Measurements from ENCODE around the gene DGUOK. TPM values are rescaled to one million over a fixed set of nuclear protein-coding genes. Genes with fewer than 3 reads are reported as not detected.

Gene DGUOK
- 100 TPM for total RNA-seq (2021; ENCODE audit: unreplicated experiment)
- polyA plus RNA-seq (2012) = 64.2 and 88.2 TPM in 2 replicates
- Bru-seq, nascent RNA = percentile 95 among the genes with signal in this experiment
- percentile 83 among the genes with signal in this experiment for BruChase-seq, experiment 1, labeled RNA remaining after a 6-hour chase
- BruChase-seq, experiment 2, labeled RNA remaining after a 2-hour chase = percentile 83 among the genes with signal in this experiment
- long read RNA-seq, transcript DGUOK-208 (6 exons, 1,029 nt) = minor isoform, 35 of 117 reads
- long read RNA-seq, transcript DGUOK-202 (5 exons, 880 nt) = minor isoform, 7 of 117 reads
- long read RNA-seq, transcript DGUOK-201 (7 exons, 1,144 nt) = minor isoform, 9 of 117 reads
- long read RNA-seq, transcript DGUOK-203 (4 exons, 703 nt) = major isoform, 37 of 117 reads
- long read RNA-seq, partial matches to known transcripts = 5 of 117 reads
- long read RNA-seq, other reads (novel, unspliced or antisense) = 24 of 117 reads

DNA sequence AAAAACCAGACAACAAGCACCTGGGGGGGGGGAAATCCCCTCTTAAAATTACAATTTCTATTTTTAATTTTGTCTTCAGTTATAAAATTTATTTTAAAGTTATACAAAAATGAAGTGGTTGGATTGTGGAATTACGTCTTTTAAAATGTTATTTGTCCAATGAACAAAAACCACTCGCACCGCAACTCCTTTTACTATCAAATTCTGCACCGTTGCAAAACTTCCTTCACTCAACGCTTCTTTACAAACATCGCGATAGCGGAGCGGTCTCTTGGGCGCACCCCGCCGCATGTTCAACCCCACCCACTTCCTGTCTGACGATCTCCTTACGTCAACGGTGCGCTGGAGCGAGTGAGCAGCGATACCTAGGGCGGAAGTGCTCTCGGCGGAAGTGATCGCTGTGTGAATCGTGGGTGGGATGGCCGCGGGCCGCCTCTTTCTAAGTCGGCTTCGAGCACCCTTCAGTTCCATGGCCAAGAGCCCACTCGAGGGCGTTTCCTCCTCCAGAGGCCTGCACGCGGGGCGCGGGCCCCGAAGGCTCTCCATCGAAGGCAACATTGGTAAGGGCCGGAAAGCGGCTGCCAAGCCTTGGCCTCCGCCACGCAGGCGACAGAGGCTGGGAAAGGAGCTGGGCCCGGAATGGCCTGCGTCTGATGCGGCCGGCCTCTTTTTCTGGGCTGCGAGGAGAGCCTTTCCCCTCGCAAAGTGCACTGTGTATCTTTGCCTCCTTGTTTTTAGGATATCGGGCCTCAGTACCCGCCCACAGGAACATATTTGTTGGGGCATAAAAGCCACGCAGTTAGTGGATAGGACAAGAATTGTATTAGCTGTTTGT lies at the start of gene DGUOK:
TSS of gene DGUOK (plus strand) at position 388 of the 835 bp plus-strand sequence. CDS start at position 419, 31 bp downstream.
- POLR2A ChIA-PET = interaction anchor here (0.7 to 1.7 kb wide), 2 partner anchors 11 to 98 kb away, joined by 3 to 4 read pairs; partner anchors contain the start of gene STAMBP
- intact Hi-C loops (cut with micrococcal nuclease) = loop anchor here (2.0 kb wide), 1 partner anchor 56 kb away; no protein-coding TSS in a partner anchor
- CTCF ChIA-PET = no interaction called here
- TF ChIP-seq, protein P1, sequence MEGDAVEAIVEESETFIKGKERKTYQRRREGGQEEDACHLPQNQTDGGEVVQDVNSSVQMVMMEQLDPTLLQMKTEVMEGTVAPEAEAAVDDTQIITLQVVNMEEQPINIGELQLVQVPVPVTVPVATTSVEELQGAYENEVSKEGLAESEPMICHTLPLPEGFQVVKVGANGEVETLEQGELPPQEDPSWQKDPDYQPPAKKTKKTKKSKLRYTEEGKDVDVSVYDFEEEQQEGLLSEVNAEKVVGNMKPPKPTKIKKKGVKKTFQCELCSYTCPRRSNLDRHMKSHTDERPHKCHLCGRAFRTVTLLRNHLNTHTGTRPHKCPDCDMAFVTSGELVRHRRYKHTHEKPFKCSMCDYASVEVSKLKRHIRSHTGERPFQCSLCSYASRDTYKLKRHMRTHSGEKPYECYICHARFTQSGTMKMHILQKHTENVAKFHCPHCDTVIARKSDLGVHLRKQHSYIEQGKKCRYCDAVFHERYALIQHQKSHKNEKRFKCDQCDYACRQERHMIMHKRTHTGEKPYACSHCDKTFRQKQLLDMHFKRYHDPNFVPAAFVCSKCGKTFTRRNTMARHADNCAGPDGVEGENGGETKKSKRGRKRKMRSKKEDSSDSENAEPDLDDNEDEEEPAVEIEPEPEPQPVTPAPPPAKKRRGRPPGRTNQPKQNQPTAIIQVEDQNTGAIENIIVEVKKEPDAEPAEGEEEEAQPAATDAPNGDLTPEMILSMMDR (IDR thresholded peaks at IDR 0.05 in 2 of 3, conservative IDR thresholded peaks at IDR 0.05 in 1 of 3; ENCODE audit: borderline replicate concordance in 1 of 3, insufficient read depth in 1 of 3, low read depth in 2 of 3, low read length in 2 of 3) = no peak
- TF ChIP-seq FOSL1 (IDR thresholded peaks at IDR 0.05; ENCODE audit: low read depth) = no peak
- TF ChIP-seq, protein P2, sequence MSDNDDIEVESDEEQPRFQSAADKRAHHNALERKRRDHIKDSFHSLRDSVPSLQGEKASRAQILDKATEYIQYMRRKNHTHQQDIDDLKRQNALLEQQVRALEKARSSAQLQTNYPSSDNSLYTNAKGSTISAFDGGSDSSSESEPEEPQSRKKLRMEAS (IDR thresholded peaks at IDR 0.05) = peak; percentile 88
- TF ChIP-seq POLR2AphosphoS5 (IDR thresholded peaks at IDR 0.05; ENCODE audit: low read depth, low read length) = peak; percentile 92
- peak; percentile 89 for TF ChIP-seq ELF1 (IDR thresholded peaks at IDR 0.05; ENCODE audit: borderline replicate concordance, low read depth)
- TF ChIP-seq SRF (IDR thresholded peaks at IDR 0.05; ENCODE audit: low read depth) = peak; percentile 64; the same call in 1 of the 2 replicates
- peak; percentile 79 for TF ChIP-seq EGR1 (IDR thresholded peaks at IDR 0.05; ENCODE audit: low read depth)
- peak; percentile 62 for TF ChIP-seq YY1 (IDR thresholded peaks at IDR 0.05; ENCODE audit: extremely low read depth, insufficient replicate concordance, low read depth, low read length)
- no peak for TF ChIP-seq JUND (IDR thresholded peaks at IDR 0.05)
- TF ChIP-seq, protein P3, sequence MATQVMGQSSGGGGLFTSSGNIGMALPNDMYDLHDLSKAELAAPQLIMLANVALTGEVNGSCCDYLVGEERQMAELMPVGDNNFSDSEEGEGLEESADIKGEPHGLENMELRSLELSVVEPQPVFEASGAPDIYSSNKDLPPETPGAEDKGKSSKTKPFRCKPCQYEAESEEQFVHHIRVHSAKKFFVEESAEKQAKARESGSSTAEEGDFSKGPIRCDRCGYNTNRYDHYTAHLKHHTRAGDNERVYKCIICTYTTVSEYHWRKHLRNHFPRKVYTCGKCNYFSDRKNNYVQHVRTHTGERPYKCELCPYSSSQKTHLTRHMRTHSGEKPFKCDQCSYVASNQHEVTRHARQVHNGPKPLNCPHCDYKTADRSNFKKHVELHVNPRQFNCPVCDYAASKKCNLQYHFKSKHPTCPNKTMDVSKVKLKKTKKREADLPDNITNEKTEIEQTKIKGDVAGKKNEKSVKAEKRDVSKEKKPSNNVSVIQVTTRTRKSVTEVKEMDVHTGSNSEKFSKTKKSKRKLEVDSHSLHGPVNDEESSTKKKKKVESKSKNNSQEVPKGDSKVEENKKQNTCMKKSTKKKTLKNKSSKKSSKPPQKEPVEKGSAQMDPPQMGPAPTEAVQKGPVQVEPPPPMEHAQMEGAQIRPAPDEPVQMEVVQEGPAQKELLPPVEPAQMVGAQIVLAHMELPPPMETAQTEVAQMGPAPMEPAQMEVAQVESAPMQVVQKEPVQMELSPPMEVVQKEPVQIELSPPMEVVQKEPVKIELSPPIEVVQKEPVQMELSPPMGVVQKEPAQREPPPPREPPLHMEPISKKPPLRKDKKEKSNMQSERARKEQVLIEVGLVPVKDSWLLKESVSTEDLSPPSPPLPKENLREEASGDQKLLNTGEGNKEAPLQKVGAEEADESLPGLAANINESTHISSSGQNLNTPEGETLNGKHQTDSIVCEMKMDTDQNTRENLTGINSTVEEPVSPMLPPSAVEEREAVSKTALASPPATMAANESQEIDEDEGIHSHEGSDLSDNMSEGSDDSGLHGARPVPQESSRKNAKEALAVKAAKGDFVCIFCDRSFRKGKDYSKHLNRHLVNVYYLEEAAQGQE (IDR thresholded peaks at IDR 0.05; ENCODE audit: low read depth) = no peak
- TF ChIP-seq, protein P4, sequence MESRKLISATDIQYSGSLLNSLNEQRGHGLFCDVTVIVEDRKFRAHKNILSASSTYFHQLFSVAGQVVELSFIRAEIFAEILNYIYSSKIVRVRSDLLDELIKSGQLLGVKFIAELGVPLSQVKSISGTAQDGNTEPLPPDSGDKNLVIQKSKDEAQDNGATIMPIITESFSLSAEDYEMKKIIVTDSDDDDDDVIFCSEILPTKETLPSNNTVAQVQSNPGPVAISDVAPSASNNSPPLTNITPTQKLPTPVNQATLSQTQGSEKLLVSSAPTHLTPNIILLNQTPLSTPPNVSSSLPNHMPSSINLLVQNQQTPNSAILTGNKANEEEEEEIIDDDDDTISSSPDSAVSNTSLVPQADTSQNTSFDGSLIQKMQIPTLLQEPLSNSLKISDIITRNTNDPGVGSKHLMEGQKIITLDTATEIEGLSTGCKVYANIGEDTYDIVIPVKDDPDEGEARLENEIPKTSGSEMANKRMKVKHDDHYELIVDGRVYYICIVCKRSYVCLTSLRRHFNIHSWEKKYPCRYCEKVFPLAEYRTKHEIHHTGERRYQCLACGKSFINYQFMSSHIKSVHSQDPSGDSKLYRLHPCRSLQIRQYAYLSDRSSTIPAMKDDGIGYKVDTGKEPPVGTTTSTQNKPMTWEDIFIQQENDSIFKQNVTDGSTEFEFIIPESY (IDR thresholded peaks at IDR 0.05; ENCODE audit: extremely low read depth, insufficient replicate concordance, low read length) = peak; percentile 96
- TF ChIP-seq SIN3A (IDR thresholded peaks at IDR 0.05; ENCODE audit: low read depth) = peak; percentile 66
- no peak for TF ChIP-seq TCF7L2 (IDR thresholded peaks at IDR 0.05; ENCODE audit: borderline replicate concordance, extremely low read depth, insufficient read depth, insufficient read length)
- peak; percentile 81 for TF ChIP-seq CBX3 (IDR thresholded peaks at IDR 0.05; ENCODE audit: low read depth)
- TF ChIP-seq SP1 (IDR thresholded peaks at IDR 0.05; ENCODE audit: low read depth) = peak; percentile 85
- peak; percentile 97 for TF ChIP-seq ZFX (IDR thresholded peaks at IDR 0.05)

More for the DNA sequence above, at the start of gene DGUOK:
- no TSS peak for BruUV-seq (replicated peaks)
- ATAC-seq = peak; percentile 99
- Histone ChIP-seq H3K4me2 (ENCODE audit: low read length) (peak within 1 kb of the TSS; percentile 82), H3K4me3 (replicated peaks in 1 of 2; ENCODE audit: low read depth in 1 of 2, low read length in 2 of 2) (peak within 1 kb of the TSS; percentile 89 to 90), H3K27ac (ENCODE audit: low read depth, low read length) (peak within 1 kb of the TSS; percentile 62), H3K79me2 (ENCODE audit: insufficient read depth, low read length) (peaks cover 49% of the 10 kb centered on the region), H3K27me3 (ENCODE audit: insufficient read depth, low read length) (no peaks in the 10 kb centered on the region), H4K20me1 (ENCODE audit: insufficient read depth) (peaks cover 4% of the 10 kb centered on the region; the same call in 1 of the 2 replicates), H3K9ac (ENCODE audit: low read length) (peak within 1 kb of the TSS; percentile 96), H3K9me3 (ENCODE audit: control insufficient read depth in 1 of 2, insufficient read depth in 1 of 2, low read depth in 1 of 2, low read length in 2 of 2) (no peaks in the 10 kb centered on the region), H2AFZ (ENCODE audit: low read depth, low read length, poor library complexity, severe bottlenecking) (no peak within 1 kb of the TSS), H3K9me2 (ENCODE audit: insufficient read depth) (no peaks in the 10 kb centered on the region), H3K36me3 (ENCODE audit: control insufficient read depth in 1 of 2, insufficient read depth in 2 of 2, low read length in 2 of 2) (peaks cover 0 to 2% of the 10 kb centered on the region in 2 experiments; a peak in 2 of 4 replicates), H3K4me1 (ENCODE audit: control insufficient read depth in 1 of 2, insufficient read depth in 2 of 2, low read length in 2 of 2) (peaks cover 10 to 17% of the 10 kb centered on the region in 2 experiments; a peak in 3 of 4 replicates)
- RAD21 ChIA-PET (ENCODE audit: low non-redundant PET in 1 of 2, low total read pairs in 2 of 2, uncharacterized antibody in 2 of 2, unreplicated experiment in 2 of 2) = no interaction called here
- peak; percentile 99 for DNase-seq (ENCODE audit: low read depth, low spot score)

All from HCT116 (cell line).